ENCODE measurements around the gene MRTFA.

The MRTFA gene

DNA sequence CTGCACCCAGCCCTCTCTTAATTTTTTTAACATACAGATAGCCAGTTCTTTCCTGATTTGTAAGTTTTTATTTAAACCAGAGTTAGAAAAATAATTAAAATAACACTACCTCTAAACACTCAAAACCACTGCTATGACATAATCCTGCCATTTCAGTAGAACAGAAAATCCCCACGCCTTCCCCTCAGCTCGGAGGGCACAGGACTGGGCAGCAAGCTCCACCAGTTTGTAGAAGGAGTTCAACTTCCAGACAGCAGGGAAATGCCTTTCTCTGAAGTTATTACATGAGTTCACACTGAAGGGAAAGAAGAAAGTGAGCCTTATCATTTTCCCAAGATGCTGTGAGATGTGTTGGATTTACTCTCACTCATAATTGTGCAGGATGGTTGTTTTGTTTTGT, 114.4 kb downstream of the MRTFA start:
- TF ChIP-seq, protein P1, sequence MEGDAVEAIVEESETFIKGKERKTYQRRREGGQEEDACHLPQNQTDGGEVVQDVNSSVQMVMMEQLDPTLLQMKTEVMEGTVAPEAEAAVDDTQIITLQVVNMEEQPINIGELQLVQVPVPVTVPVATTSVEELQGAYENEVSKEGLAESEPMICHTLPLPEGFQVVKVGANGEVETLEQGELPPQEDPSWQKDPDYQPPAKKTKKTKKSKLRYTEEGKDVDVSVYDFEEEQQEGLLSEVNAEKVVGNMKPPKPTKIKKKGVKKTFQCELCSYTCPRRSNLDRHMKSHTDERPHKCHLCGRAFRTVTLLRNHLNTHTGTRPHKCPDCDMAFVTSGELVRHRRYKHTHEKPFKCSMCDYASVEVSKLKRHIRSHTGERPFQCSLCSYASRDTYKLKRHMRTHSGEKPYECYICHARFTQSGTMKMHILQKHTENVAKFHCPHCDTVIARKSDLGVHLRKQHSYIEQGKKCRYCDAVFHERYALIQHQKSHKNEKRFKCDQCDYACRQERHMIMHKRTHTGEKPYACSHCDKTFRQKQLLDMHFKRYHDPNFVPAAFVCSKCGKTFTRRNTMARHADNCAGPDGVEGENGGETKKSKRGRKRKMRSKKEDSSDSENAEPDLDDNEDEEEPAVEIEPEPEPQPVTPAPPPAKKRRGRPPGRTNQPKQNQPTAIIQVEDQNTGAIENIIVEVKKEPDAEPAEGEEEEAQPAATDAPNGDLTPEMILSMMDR (IDR thresholded peaks at IDR 0.05; ENCODE audit: low read depth, low read length), result no peak

DNA sequence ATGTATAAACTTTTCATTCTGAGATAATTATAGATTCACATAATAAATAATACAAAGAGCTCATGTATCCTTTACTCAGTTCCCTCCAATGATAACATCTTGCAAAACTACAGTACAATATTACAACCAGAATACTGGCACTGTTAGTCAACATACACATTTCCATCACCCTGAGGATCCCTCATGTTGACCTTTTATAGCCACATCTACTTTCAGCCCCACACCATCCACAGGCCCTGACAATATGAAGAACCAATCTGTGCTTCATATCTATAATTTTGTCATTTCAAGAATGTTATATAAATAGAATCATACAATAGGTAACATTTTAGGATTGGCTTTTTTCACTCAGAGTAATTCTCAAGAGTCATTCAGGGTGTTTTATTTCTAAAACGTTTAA, 115.5 kb downstream of the MRTFA start:
- TF ChIP-seq, protein P1 (IDR thresholded peaks at IDR 0.05; ENCODE audit: low read depth, low read length), result no peak
- in situ Hi-C loops (cut with HindIII; ENCODE audit: low sequenced_read_pairs), result no loop called here
- DNase-seq (ENCODE audit: low read depth, low spot score), result no peak
- no peak overlapping the region for H3K4me3 ChIP-seq (ENCODE audit: low read depth, low read length)

More for the DNA sequence above, 114.4 kb downstream of the MRTFA start:
- in situ Hi-C loops (cut with HindIII; ENCODE audit: low sequenced_read_pairs), result no loop called here
- no peak for DNase-seq (ENCODE audit: low read depth, low spot score)
- H3K4me3 ChIP-seq (ENCODE audit: low read depth, low read length), result no peak overlapping the region

GRCh38 chr22:40520562-40520961, 116.0 kb downstream of the MRTFA start:
- no peak for DNase-seq (ENCODE audit: low read depth, low spot score)
- in situ Hi-C loops (cut with HindIII; ENCODE audit: low sequenced_read_pairs), result no loop called here
- TF ChIP-seq, protein P1 (IDR thresholded peaks at IDR 0.05; ENCODE audit: low read depth, low read length), result no peak
- no peak overlapping the region for H3K4me3 ChIP-seq (ENCODE audit: low read depth, low read length)

- TF ChIP-seq, protein P1 (IDR thresholded peaks at IDR 0.05; ENCODE audit: low read depth, low read length), result no peak
- no peak for DNase-seq (ENCODE audit: low read depth, low spot score)
- in situ Hi-C loops (cut with HindIII; ENCODE audit: low sequenced_read_pairs), result no loop called here
- H3K4me3 ChIP-seq (ENCODE audit: low read depth, low read length), result no peak overlapping the region
These were observed 116.6 kb downstream of the MRTFA start for GRCh38 chr22:40519948-40520331.

GRCh38 chr22:40519284-40519947, 117.1 kb downstream of the MRTFA start:
- DNase-seq (ENCODE audit: low read depth, low spot score), result no peak

DNA sequence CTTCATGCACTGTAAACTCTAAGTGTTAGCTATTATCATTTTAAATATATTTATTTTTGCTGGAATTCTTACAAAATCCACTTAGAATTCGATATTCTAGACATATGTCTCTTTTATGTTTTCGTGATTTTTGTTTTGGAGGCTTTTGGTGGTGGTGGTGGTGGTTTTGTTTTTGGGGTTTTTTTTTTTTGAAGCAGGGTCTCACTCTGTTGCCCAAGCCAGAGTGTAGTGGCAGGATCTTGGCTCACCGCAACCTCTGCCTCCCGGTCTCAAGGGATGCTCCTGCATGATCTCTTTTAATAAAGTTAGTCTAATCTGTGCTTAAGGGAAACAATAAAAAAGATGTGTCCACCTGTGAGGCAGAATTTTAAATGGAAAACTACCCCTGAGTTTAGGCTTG, 117.7 kb downstream of the MRTFA start:
- in situ Hi-C loops (cut with HindIII; ENCODE audit: low sequenced_read_pairs), result no loop called here
- DNase-seq (ENCODE audit: low read depth, low spot score), result no peak
- no peak overlapping the region for H3K4me3 ChIP-seq (ENCODE audit: low read depth, low read length)
- TF ChIP-seq, protein P1 (IDR thresholded peaks at IDR 0.05; ENCODE audit: low read depth, low read length), result no peak

More at GRCh38 chr22:40519284-40519947, 117.1 kb downstream of the MRTFA start:
- in situ Hi-C loops (cut with HindIII; ENCODE audit: low sequenced_read_pairs), result no loop called here
- TF ChIP-seq, protein P1 (IDR thresholded peaks at IDR 0.05; ENCODE audit: low read depth, low read length), result no peak
- no peak overlapping the region for H3K4me3 ChIP-seq (ENCODE audit: low read depth, low read length)

All from astrocyte of the spinal cord (primary cell).